Measurements from ENCODE around the gene TXNL4A.

Gene TXNL4A

GRCh38 chr18:79922971-79923411 is 65.4 kb downstream of the TXNL4A start:
- TF ChIP-seq CTCF (IDR thresholded peaks at IDR 0.05; ENCODE audit: low read depth, low read length, missing control alignments) = no peak
- no peak overlapping the region for H3K4me3 ChIP-seq (replicated peaks; ENCODE audit: low read depth, low read length)
- no peak for DNase-seq (ENCODE audit: extremely low read depth, low read depth)

- no peak overlapping the region for H3K4me3 ChIP-seq (replicated peaks; ENCODE audit: low read depth, low read length)
- DNase-seq (ENCODE audit: extremely low read depth, low read depth) = no peak
- no peak for TF ChIP-seq CTCF (IDR thresholded peaks at IDR 0.05; ENCODE audit: low read depth, low read length, missing control alignments)
Observed at GRCh38 chr18:79921984-79922965, 66.1 kb downstream of the TXNL4A start.
